HG03039 (cell line): Measurements from ENCODE around the gene ZNF578.
"Not testable (repeated sequence)": the region's sequence is repeated elsewhere in the genome, so short reads cannot be mapped to it uniquely, and the experiment has no call there.

Experiments used
- ATAC-seq: cut with Tn5 transposase; IDR thresholded peaks from one replicate; pipeline ENCODE4 v1.9.1; 2021; ENCODE audit warnings: mild to moderate bottlenecking, moderate library complexity; ENCODE audit not compliant: unreplicated experiment

Gene ZNF578

GRCh38 chr19:52453324-52454094 is at the start of gene ZNF578:
ZNF578 (plus strand) TSS chr19:52453553; CDS start chr19:52501846, 48,293 bp downstream.
- ATAC-seq: no peak

- ATAC-seq: no peak
Observed at GRCh38 chr19:52410276-52410675, 43.1 kb upstream of the ZNF578 start.

- no peak for ATAC-seq
Observed at GRCh38 chr19:52415711-52416110, 37.6 kb upstream of the ZNF578 start.

- ATAC-seq: no peak
Observed at GRCh38 chr19:52428937-52429336, 24.4 kb upstream of the ZNF578 start, which contains the start of gene ZNF534. ZNF534 (plus strand) TSS chr19:52429148; CDS start chr19:52431475, 2,327 bp downstream.

- ATAC-seq: no peak
Observed at GRCh38 chr19:52442179-52442578, 11.2 kb upstream of the ZNF578 start.

- no peak for ATAC-seq
Observed at GRCh38 chr19:52444506-52444905, 8.8 kb upstream of the ZNF578 start.

- ATAC-seq: no peak
Observed at GRCh38 chr19:52451241-52451640, 2.1 kb upstream of the ZNF578 start.

- no peak for ATAC-seq
Observed at GRCh38 chr19:52464798-52465470, 11.6 kb downstream of the ZNF578 start.

- ATAC-seq: no peak
Observed at GRCh38 chr19:52473655-52474350, 20.4 kb downstream of the ZNF578 start.

- no peak for ATAC-seq
Observed at GRCh38 chr19:52474351-52475127, 21.2 kb downstream of the ZNF578 start.

GRCh38 chr19:52484111-52484743 is 30.9 kb downstream of the ZNF578 start:
- not testable (repeated sequence) for ATAC-seq

- ATAC-seq: not testable (repeated sequence)
Observed at GRCh38 chr19:52485064-52485463, 31.7 kb downstream of the ZNF578 start.

- not testable (repeated sequence) for ATAC-seq
Observed at GRCh38 chr19:52485561-52486240, 32.3 kb downstream of the ZNF578 start.

GRCh38 chr19:52492201-52492993 is 39.0 kb downstream of the ZNF578 start:
- no peak for ATAC-seq

- ATAC-seq: no peak
Observed at GRCh38 chr19:52492994-52493470, 39.7 kb downstream of the ZNF578 start.

GRCh38 chr19:52494518-52494917 is 41.2 kb downstream of the ZNF578 start:
- ATAC-seq: no peak

- ATAC-seq: no peak
Observed at GRCh38 chr19:52498571-52498970, 45.2 kb downstream of the ZNF578 start.

GRCh38 chr19:52500474-52500873 is 47.1 kb downstream of the ZNF578 start:
- not testable (repeated sequence) for ATAC-seq

- not testable (repeated sequence) for ATAC-seq
Observed at GRCh38 chr19:52500991-52501390, 47.6 kb downstream of the ZNF578 start.
